ENCODE measurements around the gene RANBP17. TPM values are rescaled to one million over a fixed set of nuclear protein-coding genes. Genes with fewer than 3 reads are reported as not detected.

The RANBP17 gene
- total RNA-seq, 1 donor from 2014 or later = 15.7 TPM

DNA sequence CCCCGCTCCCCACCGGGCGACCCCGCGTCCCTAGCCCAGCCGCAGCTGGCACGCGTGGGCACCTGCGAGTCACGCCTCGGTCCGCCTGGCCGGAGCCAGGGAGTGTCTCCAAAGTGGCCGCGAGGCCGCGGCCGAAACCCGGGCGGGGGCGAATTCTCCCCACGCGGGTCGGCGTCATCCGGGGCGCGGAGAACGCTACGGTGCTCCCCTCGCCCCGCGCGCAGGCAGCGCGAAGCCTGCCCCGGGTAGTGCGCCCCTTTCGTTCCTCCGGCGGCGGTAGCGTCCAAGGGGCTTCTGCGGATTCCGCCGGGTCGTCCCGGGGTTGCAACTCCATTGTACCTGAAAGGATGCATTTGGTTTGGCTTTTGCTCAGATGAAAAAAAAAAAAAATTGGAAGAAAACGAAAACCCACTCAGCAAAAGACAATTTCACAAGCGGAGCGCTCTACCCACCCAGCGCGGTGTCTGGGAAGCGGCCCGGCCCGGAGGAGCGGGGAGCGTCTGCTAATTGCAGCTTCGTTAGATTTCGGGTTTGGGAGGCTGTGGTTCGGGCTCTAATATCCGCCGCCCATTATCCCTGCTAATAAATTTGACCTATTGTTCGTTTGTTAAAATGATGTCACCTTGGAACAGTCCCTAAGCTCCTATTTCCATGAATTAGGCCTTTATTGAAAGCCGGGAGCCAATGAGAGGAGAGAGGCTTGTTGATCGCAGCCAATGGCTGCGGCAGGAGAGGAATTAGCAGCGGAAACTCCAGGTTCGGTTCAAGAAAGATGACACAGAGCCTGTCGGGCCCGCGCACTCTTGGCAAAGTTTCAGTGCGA is 446.8 kb downstream of the RANBP17 start, which contains the start of gene TLX3:
TLX3 (plus strand) TSS at position 796 of the 823 bp plus-strand sequence. CDS start 118 bp downstream, outside the sequence.
- Mint-ChIP-seq H3K4me1 (ENCODE audit: unreplicated experiment) (peaks cover 22% of the 10 kb centered on the region), H3K36me3 (ENCODE audit: unreplicated experiment) (no peaks in the 10 kb centered on the region), H3K9me3 (ENCODE audit: unreplicated experiment) (no peaks in the 10 kb centered on the region), H3K27ac (ENCODE audit: unreplicated experiment) (no peak within 1 kb of the TSS), H3K27me3 (ENCODE audit: unreplicated experiment) (peaks cover 74% of the 10 kb centered on the region), H3K4me3 (ENCODE audit: unreplicated experiment) (no peak within 1 kb of the TSS)
- TF ChIP-seq CTCF (IDR thresholded peaks at IDR 0.05) = no peak
- no peak for DNase-seq (ENCODE audit: extremely low spot score, unreplicated experiment)

- no peaks in the 10 kb centered on the region for H3K9me3 Mint-ChIP-seq (ENCODE audit: unreplicated experiment)
- DNase-seq (ENCODE audit: extremely low spot score, unreplicated experiment) = no peak
- peaks cover 25% of the 10 kb centered on the region for H3K4me1 Mint-ChIP-seq (ENCODE audit: unreplicated experiment)
- no peak overlapping the region for H3K27ac Mint-ChIP-seq (ENCODE audit: unreplicated experiment)
- TF ChIP-seq CTCF (IDR thresholded peaks at IDR 0.05) = no peak
- H3K27me3 Mint-ChIP-seq (ENCODE audit: unreplicated experiment) = peaks cover 73% of the 10 kb centered on the region
- no peaks in the 10 kb centered on the region for H3K36me3 Mint-ChIP-seq (ENCODE audit: unreplicated experiment)
- no peak overlapping the region for H3K4me3 Mint-ChIP-seq (ENCODE audit: unreplicated experiment)
Measured at GRCh38 chr5:171309276-171310211, 447.7 kb downstream of the RANBP17 start.

DNA sequence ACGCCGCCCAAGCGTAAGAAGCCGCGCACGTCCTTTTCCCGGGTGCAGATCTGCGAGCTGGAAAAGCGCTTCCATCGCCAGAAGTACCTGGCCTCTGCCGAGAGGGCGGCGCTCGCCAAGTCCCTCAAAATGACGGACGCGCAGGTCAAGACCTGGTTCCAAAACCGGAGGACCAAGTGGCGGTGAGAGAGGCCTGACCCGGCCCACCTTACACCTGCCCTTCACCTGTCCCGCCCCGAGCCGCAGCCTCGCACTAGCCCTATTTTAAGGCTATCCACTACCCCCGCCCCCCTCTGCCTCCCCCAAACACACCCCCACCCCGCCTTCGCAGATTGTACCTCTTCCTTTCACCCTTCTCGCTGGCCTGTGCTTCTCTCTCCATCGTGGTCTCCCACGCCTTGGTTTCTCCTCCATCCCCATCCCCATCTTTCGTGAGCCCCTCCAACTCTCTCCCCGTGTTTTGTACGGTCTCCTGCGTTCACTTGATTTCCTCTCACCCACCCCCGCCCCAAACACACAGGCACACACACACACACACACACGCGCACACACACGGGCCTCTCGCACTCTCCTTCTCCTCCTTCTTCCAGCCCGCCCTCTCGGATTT is 448.5 kb downstream of the RANBP17 start:
- Mint-ChIP-seq H3K36me3 (ENCODE audit: unreplicated experiment) (no peaks in the 10 kb centered on the region), H3K4me3 (ENCODE audit: unreplicated experiment) (peak overlapping the region; percentile 42), H3K9me3 (ENCODE audit: unreplicated experiment) (no peaks in the 10 kb centered on the region), H3K4me1 (ENCODE audit: unreplicated experiment) (peaks cover 30% of the 10 kb centered on the region), H3K27me3 (ENCODE audit: unreplicated experiment) (peaks cover 71% of the 10 kb centered on the region), H3K27ac (ENCODE audit: unreplicated experiment) (no peak overlapping the region)
- DNase-seq (ENCODE audit: extremely low spot score, unreplicated experiment) = no peak
- peak; percentile 44 for TF ChIP-seq CTCF (IDR thresholded peaks at IDR 0.05)

DNA sequence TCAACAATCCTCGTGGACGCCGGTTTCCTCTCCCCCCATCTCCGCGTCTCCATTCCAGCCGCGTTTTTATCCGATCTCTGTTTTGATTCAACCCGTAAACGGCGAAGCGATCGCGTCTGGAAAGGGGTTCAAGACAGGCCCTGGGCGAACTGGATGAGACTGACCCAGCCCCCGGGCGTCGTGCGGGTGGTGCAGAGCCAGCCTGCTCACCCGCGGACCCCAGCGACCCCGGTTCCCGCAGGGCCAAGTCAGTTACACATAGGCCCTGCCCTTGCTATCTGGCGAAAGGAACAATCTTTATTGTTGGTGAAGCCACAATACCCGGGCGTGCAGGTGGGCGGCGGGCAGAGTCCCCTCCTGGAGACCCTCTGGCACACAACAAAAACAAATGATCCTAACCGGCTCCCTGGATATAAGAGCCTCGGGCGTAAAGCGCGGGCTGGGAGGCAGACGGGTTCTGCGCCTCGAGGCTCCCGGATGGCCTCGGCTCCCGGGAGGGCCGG is 449.1 kb downstream of the RANBP17 start:
- peaks cover 32% of the 10 kb centered on the region for H3K4me1 Mint-ChIP-seq (ENCODE audit: unreplicated experiment)
- H3K27ac Mint-ChIP-seq (ENCODE audit: unreplicated experiment) = no peak overlapping the region
- no peak for TF ChIP-seq CTCF (IDR thresholded peaks at IDR 0.05)
- no peaks in the 10 kb centered on the region for H3K9me3 Mint-ChIP-seq (ENCODE audit: unreplicated experiment)
- peak overlapping the region; percentile 42 for H3K4me3 Mint-ChIP-seq (ENCODE audit: unreplicated experiment)
- H3K27me3 Mint-ChIP-seq (ENCODE audit: unreplicated experiment) = peaks cover 69% of the 10 kb centered on the region
- H3K36me3 Mint-ChIP-seq (ENCODE audit: unreplicated experiment) = no peaks in the 10 kb centered on the region
- DNase-seq (ENCODE audit: extremely low spot score, unreplicated experiment) = no peak

Data from osteocyte (in vitro differentiated cells).